Activated CD4-positive, CD25-positive, alpha-beta regulatory T cell treated with anti-CD3 and anti-CD28 coated beads, Interleukin-2, amount 50 U/mL, for 16 hours (primary cell): ENCODE data around the gene GPR141.
"Not testable (repeated sequence)": the region's sequence is repeated elsewhere in the genome, so short reads cannot be mapped to it uniquely, and the experiment has no call there.

Experiments used
- DNase-seq: peaks from one replicate; pipeline ENCODE4 v3.0.0-alpha.2; 2020; ENCODE audit warnings: low read depth, low spot score

The GPR141 gene

GRCh38 chr7:37686556-37687345 lies 3.2 kb downstream of the GPR141 start:
- no peak for DNase-seq

GRCh38 chr7:37690206-37690605 lies 6.6 kb downstream of the GPR141 start:
- no peak for DNase-seq

DNA sequence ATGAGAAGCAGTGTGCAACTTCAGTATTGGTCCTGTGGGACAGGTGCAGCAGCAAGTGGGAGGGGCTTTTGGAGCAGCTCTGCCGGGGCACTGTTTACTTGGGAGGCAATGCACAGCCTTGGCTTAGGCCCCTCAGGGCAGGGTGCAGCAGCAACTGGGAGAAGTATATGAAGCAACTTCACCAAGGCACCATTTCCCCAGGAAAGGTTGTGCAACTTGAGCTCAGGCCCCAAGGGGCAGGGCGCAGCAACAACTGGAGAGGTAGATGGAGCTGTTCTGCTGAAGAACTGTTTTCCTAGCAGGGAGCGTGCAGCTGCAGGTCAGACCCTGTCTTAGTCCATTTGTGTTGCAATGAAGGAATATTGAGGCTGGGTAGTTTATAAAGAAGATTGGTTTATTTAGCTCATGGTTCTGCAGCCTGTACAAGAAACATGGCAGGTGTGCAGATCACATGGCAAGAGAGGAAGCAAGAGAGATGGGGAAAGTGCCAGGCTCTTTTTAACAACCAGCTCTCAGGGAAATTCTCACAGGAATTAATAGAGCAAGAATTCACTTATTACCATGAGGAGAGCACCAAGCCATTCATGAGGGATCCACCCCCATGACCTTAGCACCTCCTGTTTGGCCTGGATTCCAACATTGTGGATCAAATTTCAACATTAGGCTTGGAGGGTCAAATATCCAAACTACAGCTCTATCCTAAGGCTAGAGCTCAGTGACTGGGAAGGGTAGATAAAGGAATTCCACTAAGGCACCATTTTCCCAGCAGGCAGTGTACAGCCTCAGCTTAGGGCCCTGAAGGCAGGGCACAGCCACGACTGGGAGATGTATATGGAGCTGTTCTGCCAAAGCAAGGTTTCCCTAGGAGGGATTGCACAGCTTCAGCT lies 10.9 kb downstream of the GPR141 start:
- no peak for DNase-seq

DNA sequence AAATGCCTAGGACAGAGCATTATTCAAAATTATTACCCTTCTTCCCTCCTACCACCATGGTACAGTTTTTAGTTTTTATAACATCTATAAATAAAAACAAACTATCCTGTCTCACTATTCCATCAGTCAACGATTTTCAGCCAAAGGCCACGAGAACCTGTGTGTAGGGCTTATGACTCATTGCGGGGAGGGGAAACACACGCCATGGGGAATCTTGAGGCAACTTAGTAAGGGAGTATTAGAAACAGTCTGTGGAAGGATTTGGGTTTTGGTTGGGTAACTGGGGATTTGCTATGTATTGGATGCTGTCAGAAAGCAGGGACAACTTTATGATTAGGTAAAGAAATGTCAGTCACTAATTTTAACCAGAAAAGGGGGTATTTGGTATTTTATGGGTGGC lies 14.7 kb downstream of the GPR141 start:
- no peak for DNase-seq

GRCh38 chr7:37698782-37699181 lies 15.2 kb downstream of the GPR141 start:
- DNase-seq, result no peak

DNA sequence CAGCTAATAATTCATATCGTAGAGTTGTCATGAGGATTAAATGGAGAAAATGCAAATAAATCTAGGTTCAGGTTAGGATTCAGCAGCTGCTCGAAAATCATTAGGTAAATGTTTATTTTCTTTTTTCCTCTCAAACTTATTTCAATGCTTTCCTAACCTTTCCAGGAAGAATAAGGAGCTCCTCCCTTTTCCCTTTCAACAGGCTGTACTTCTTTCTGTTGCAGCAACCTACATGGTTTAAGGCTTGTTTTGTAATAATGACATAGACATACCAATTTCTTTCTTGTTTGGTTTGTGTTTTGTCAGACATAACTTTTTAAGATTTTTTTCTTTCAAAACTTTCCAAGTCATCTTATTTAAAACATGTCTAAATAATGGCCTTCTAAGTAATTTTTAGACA lies 18.2 kb downstream of the GPR141 start:
- DNase-seq, result no peak

DNA sequence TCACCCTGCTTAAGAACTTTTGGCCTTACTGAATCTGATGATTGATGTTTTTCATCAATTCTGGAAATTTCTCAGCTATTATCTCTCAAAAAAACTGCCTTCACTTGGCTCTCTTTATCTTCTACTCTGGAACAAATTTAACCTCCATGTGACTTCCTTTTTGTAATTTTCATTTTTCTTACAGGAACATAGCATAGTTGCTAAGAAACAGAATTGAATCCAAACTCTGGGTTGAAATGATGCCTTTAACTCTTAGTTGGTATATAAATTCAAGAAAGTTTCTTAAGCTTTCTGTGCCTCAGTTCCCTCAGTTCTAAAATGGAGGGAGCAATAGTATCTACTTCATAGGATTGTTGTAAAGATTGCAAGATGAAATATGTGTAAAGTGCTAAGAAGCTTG lies 19.8 kb downstream of the GPR141 start:
- DNase-seq, result no peak

DNA sequence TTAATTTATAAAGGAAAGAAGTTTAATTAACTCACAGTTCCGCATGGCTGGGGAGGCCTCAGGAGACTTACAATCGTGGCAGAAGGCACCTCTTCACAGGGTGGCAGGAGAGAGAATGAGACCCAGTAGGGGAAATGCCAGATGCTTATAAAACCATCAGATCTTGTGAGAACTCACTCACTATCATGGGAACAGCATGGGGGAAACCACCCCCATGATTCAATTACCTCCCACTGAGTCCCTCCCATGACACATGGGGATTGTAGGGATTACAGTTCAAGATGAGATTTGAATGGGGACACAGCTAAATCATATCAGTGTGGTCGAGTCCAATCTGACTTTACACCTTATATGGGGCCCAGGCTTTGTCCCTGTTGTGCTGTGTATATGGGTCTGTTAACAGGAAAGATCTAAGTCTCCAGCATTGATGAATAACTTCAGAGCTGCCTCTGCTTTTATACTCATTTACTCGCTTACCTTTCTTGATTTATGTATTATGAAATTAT lies 20.8 kb downstream of the GPR141 start:
- not testable (repeated sequence) for DNase-seq

DNA sequence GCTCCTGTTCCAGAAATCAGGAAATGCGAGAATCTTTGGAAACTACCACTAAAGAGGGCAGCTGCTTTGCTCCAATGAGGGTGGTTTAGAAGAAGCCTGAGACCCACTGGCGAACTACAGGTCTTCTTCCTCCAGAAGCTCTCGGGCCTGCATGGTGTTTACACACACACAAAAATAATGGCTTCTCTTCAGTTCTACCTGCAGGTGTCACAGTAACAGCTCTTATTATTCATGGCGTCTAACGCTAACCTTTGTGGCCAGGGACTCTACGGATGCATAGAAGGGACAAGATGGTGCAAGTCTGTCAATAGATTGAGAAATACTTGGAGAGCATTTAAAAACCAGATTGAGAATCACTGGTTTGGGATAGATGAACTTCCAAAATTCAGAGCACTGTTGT lies 22.4 kb downstream of the GPR141 start:
- no peak for DNase-seq

GRCh38 chr7:37706804-37707203 lies 23.2 kb downstream of the GPR141 start:
- DNase-seq, result no peak

- DNase-seq, result no peak
Measured at GRCh38 chr7:37707754-37708485, 24.4 kb downstream of the GPR141 start.

DNA sequence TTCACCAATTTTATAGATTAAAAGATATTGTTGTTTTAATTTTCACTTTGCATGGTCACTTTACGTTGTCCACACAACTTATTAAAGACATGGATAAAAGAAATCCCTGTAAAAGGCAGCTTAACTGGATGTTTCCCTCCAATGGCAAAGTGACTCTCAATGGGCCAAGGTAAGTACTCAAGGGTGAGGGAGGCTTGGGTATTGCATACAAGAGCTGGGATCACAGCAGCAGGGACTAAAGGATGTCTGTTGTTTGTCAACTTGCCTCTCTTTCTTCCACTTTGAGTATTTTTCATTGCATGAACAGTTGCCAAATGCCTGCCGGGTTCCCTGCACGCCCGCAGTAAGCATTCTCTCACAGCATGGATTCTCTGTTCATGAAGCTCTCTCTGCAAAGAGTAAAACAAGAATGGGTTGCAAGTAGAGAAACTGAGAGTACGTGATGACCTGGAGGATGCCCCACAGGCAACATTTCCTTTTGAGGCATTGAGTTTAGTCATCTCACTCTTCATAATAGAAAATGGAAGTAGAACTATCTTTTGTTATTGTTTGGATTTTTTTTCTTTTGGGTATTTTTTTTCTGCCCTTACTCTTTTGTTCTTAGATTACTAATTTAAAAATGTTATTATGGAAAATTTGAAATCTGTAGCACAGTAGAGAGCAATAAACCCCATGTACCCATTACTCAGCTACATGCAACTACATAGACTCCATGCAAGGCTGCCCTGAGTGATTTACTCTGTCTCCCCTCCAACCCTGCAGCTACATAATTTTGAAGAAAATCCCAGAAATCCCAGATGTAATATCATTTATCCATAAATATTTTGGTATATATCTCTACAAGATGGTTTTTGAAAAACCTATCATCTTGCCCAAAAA lies 26.3 kb downstream of the GPR141 start:
- DNase-seq, result no peak

GRCh38 chr7:37713613-37714012 lies 30.0 kb downstream of the GPR141 start:
- no peak for DNase-seq

DNA sequence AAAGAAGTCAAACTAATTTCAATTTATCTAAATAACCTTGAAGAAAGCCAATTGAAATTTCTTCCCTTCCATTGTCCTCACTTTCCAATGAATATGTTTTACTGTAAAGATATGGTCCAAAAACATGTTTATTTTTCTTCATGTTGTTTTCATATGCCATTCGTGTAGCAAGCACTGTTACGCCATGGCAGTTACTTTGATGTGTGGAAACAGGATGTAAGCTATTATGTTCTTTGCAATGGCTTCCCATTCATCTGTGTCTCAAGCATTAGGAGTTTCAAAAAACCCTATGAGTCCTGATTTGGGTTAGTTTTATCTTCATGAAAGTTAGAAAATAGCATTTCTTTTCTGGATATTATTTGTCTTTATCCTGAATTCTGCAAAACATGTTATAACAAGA lies 31.0 kb downstream of the GPR141 start:
- no peak for DNase-seq

DNA sequence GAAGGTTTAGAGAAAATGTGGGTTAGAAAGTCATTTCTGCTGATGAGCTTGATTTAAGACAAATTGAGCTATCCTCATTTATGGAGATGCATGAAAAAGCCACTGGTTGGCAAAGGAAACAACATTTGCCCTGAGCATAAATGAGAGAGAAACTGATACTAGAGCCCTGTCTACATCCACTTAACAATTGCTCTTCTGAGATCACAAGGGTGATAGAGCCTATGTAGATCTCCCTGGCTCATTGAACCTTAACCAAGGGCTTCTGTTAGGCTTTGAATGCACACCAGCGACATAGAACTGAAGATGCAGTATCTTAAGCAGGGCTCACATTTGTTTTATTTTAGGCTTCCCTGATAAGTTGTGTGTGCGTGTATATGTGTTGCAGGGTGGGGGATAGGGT lies 35.0 kb downstream of the GPR141 start:
- DNase-seq, result no peak

DNA sequence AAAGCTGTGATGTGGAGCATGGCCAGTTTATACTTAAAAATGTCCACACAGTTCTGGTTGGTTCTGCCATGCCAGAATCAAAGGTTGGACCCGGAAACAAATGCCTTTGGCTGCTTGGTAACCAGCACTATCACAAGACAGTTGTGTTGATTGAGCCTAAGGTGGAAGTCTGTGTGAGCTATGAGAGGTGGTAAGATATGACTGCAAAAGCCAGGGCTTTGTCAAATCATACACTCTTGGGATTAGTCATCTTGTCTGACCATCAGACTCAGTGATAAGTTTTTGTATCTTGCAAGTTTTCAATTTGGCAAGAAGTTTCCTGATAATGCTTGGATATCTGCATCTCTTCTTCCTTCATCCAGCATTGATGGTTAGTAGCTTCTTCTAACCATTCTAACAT lies 35.5 kb downstream of the GPR141 start:
- DNase-seq, result no peak

DNA sequence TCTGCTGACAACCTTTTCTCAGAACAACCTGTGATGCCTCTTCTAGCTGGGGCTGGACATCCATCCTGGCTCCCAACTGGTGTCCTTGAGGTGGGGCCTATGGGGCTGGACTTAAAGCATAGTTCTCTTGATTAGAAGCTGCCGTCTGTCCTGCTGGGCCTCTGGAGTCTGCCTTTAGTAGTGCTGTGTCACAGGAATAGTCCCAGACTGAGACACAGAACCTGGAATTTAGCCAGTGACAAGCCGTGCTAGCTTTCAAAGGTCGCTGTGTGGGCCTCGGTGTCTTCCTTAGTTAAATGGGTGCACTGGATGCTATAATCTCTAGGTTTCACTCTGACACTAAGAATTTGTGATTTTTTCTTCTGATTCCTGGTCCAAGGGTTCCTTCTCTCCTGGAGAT lies 41.2 kb downstream of the GPR141 start:
- DNase-seq, result no peak

GRCh38 chr7:37726016-37726415 lies 42.5 kb downstream of the GPR141 start:
- DNase-seq, result no peak

GRCh38 chr7:37728747-37729146 lies 45.2 kb downstream of the GPR141 start:
- no peak for DNase-seq

GRCh38 chr7:37729181-37729580 lies 45.6 kb downstream of the GPR141 start:
- no peak for DNase-seq

- no peak for DNase-seq
Measured at GRCh38 chr7:37730501-37730900, 46.9 kb downstream of the GPR141 start.
